Measurements from ENCODE around the gene HS3ST5.

HS3ST5 gene

GRCh38 chr6:114064862-114065261, 278.0 kb downstream of the HS3ST5 start:
- Histone ChIP-seq H2AFZ (ENCODE audit: low read length) (no peak overlapping the region), H3K27me3 (replicated peaks; ENCODE audit: insufficient read depth, low read length) (no peaks in the 10 kb centered on the region), H3K79me2 (ENCODE audit: low read length) (no peaks in the 10 kb centered on the region), H3K36me3 (replicated peaks; ENCODE audit: insufficient read depth, low read length) (no peaks in the 10 kb centered on the region), H3F3A (ENCODE audit: insufficient read depth, low read length) (no peaks in the 10 kb centered on the region), H3K9me3 (replicated peaks; ENCODE audit: insufficient read depth, low read length) (no peaks in the 10 kb centered on the region), H3K27ac (ENCODE audit: low read length) (peak overlapping the region; percentile 0; the same call in 1 of the 2 replicates), H4K20me1 (ENCODE audit: insufficient read depth, low read length) (no peaks in the 10 kb centered on the region), H3K4me1 (ENCODE audit: low read length) (0 out of 2 replicates have a peak, but pooled peaks cover 13% of the 10 kb centered on the region), H3K9me2 (replicated peaks; ENCODE audit: insufficient read depth, low read length) (no peaks in the 10 kb centered on the region), H3K9ac (ENCODE audit: low read length) (no peak overlapping the region), H3K4me2 (ENCODE audit: low read depth, low read length) (no peak overlapping the region), H3K4me3 (ENCODE audit: low read length) (no peak overlapping the region)
- TF ChIP-seq EZH2phosphoT487 (IDR thresholded peaks at IDR 0.05; ENCODE audit: low read length) (no peak), EZH2 (optimal IDR thresholded peaks at IDR 0.05; ENCODE audit: low read depth, low read length) (no peak)
- TF ChIP-seq, protein P1, sequence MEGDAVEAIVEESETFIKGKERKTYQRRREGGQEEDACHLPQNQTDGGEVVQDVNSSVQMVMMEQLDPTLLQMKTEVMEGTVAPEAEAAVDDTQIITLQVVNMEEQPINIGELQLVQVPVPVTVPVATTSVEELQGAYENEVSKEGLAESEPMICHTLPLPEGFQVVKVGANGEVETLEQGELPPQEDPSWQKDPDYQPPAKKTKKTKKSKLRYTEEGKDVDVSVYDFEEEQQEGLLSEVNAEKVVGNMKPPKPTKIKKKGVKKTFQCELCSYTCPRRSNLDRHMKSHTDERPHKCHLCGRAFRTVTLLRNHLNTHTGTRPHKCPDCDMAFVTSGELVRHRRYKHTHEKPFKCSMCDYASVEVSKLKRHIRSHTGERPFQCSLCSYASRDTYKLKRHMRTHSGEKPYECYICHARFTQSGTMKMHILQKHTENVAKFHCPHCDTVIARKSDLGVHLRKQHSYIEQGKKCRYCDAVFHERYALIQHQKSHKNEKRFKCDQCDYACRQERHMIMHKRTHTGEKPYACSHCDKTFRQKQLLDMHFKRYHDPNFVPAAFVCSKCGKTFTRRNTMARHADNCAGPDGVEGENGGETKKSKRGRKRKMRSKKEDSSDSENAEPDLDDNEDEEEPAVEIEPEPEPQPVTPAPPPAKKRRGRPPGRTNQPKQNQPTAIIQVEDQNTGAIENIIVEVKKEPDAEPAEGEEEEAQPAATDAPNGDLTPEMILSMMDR (IDR thresholded peaks at IDR 0.05; ENCODE audit: low read length): no peak
- no peak for DNase-seq

DNA sequence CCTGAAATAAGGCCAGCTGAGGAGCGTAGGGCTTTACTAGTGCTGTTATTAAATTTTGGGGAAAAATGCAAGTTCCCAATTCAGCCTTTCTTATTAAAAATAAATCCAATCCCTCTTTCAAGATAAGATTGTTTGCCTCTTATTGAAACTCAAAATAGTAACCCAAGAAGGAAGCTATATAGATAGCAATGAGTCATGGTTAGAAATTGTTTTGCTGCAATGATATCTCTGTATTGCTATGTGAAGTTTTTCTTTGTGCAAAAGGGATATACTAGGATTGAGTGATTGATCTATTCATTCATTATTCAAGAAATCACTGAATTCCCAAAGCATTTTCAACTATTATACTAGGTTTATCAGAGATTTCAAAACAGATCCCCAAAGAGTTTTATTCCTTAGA, 278.9 kb downstream of the HS3ST5 start:
- Histone ChIP-seq H3K4me2 (ENCODE audit: low read depth, low read length) (no peak overlapping the region), H3K4me3 (ENCODE audit: low read length) (no peak overlapping the region), H3K9me2 (replicated peaks; ENCODE audit: insufficient read depth, low read length) (no peaks in the 10 kb centered on the region), H3K36me3 (replicated peaks; ENCODE audit: insufficient read depth, low read length) (no peaks in the 10 kb centered on the region), H2AFZ (ENCODE audit: low read length) (no peak overlapping the region), H3K9me3 (replicated peaks; ENCODE audit: insufficient read depth, low read length) (no peaks in the 10 kb centered on the region), H3K27ac (ENCODE audit: low read length) (no peak overlapping the region), H3K4me1 (ENCODE audit: low read length) (0 out of 2 replicates have a peak, but pooled peaks cover 13% of the 10 kb centered on the region), H3K27me3 (replicated peaks; ENCODE audit: insufficient read depth, low read length) (no peaks in the 10 kb centered on the region), H3F3A (ENCODE audit: insufficient read depth, low read length) (no peaks in the 10 kb centered on the region), H3K79me2 (ENCODE audit: low read length) (no peaks in the 10 kb centered on the region), H3K9ac (ENCODE audit: low read length) (no peak overlapping the region), H4K20me1 (ENCODE audit: insufficient read depth, low read length) (no peaks in the 10 kb centered on the region)
- DNase-seq: no peak
- TF ChIP-seq, protein P1 (IDR thresholded peaks at IDR 0.05; ENCODE audit: low read length): no peak
- TF ChIP-seq EZH2 (optimal IDR thresholded peaks at IDR 0.05; ENCODE audit: low read depth, low read length): no peak
- TF ChIP-seq EZH2phosphoT487 (IDR thresholded peaks at IDR 0.05; ENCODE audit: low read length): no peak

- no peak for TF ChIP-seq EZH2 (optimal IDR thresholded peaks at IDR 0.05; ENCODE audit: low read depth, low read length)
- TF ChIP-seq, protein P1 (IDR thresholded peaks at IDR 0.05; ENCODE audit: low read length): no peak
- H3K27me3 ChIP-seq (replicated peaks; ENCODE audit: insufficient read depth, low read length): no peaks in the 10 kb centered on the region
- no peak overlapping the region for H3K27ac ChIP-seq (ENCODE audit: low read length)
- no peak overlapping the region for H2AFZ ChIP-seq (ENCODE audit: low read length)
- no peak overlapping the region for H3K9ac ChIP-seq (ENCODE audit: low read length)
- H3K9me2 ChIP-seq (replicated peaks; ENCODE audit: insufficient read depth, low read length): no peaks in the 10 kb centered on the region
- 0 out of 2 replicates have a peak, but pooled peaks cover 13% of the 10 kb centered on the region for H3K4me1 ChIP-seq (ENCODE audit: low read length)
- H3K4me3 ChIP-seq (ENCODE audit: low read length): no peak overlapping the region
- H3K4me2 ChIP-seq (ENCODE audit: low read depth, low read length): no peak overlapping the region
- no peaks in the 10 kb centered on the region for H3K36me3 ChIP-seq (replicated peaks; ENCODE audit: insufficient read depth, low read length)
- H3F3A ChIP-seq (ENCODE audit: insufficient read depth, low read length): no peaks in the 10 kb centered on the region
- H3K9me3 ChIP-seq (replicated peaks; ENCODE audit: insufficient read depth, low read length): no peaks in the 10 kb centered on the region
- no peaks in the 10 kb centered on the region for H3K79me2 ChIP-seq (ENCODE audit: low read length)
- DNase-seq: no peak
- no peaks in the 10 kb centered on the region for H4K20me1 ChIP-seq (ENCODE audit: insufficient read depth, low read length)
Measured at GRCh38 chr6:114062199-114062598, 280.6 kb downstream of the HS3ST5 start.

Data from MM.1S (cell line).